Fibroblast of peridontal ligament (primary cell): ENCODE results near the gene SH3GLB2.
"Not testable (repeated sequence)": the region's sequence is repeated elsewhere in the genome, so short reads cannot be mapped to it uniquely, and the experiment has no call there.

ENCODE experiments used
- DNase-seq: peaks from one replicate; pipeline ENCODE4 v3.0.0-alpha.2; 2010; ENCODE audit errors: extremely low read depth

Gene SH3GLB2

DNA sequence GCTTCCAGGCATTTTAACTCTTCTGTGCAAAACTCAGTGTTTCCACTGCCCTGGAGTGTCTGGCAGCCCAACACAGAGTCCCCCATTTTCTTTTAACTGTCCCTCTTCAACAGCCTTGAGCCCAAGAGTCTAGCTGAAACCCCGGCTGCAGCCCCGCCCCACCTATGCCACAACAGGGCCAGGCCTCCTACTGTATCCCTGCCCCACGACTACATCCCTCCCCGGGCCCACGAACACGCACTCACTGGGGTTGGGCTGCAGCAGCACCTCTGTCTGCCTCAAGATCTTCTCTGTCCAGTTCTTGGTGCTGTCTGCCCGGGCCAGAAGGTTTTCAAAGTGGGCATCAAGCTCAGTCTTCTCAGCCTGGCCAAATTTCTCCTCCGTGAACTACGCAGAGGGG lies 6.1 kb downstream of the SH3GLB2 start:
- no peak for DNase-seq

DNA sequence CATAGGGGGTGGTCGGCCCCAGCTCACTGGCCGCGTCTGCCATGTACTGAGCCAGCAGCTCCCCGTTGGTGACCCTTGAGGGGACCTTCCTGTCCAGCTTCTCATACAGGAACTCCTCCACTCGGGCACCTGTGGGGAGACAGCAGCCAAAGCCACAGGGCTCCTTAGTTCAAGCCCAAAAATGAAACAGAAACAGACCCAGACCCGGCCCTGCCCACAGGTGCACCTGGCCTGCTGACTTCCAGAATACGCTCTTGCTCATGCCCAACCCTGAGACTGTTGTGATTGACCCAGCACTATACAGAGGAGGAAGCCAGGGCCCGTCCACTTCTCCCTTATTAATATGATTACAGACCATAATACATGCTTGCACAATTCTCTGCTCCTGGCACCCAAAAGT lies 7.0 kb downstream of the SH3GLB2 start:
- DNase-seq: no peak

DNA sequence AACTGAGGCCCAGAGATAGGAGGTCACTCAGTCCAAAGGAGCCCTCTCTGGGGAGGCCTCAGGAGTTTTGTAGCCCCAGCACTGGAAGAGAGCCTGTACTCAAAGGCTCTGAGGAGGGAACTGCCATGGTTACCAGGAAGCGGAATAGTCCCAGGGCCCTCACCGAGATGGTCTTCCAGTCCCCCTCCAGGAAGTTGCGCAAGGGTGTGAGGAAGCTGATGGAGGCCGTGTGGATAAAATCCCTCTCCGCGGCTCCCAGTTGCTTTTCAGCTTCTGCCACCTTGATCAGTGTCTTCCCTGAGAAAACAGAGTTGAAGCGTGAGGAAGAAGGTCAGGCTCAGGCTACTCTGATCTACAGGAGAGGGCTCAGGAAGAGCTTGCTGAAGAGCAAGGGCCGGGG lies 13.5 kb downstream of the SH3GLB2 start:
- no peak for DNase-seq

DNA sequence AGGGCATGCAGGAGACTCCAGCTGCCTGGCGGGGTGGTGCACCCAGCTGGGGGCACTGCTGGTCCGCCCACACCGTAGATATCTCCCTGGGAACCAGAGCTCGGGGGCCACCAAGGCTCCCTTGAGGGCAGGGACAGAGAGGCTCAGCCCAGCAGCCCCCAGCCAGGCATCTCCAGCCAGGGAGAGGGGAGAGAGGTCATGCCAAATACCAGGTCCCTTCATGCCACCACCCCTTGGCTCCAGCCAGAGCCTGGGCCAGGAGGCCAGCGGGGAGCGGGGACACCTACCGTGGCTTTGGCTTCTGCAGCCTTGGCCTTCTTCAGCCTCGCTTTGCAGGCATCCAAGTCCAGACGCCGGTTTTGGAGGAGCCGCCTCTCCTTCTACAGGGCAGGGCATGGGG lies 14.0 kb downstream of the SH3GLB2 start:
- no peak for DNase-seq

DNA sequence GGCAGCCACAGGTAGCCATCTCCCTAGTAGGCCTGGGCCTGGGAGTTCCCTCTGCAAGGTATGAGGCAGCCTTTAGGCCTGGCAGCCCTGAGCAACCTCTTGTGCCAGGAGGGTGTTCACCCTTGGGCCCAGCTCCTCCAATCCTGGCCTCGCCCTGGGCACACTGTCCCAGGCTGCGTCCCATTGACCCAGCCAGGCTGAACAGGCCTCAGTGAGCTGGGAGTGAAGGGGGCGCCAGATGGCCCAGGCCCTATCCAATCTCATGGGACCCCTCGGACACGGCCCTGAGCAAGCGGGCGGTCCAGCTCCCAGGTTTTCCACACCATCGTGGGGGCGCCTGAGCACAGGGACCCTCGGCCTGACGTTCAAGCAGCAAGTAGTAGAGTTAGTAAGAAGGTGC lies 14.5 kb downstream of the SH3GLB2 start:
- DNase-seq: no peak

DNA sequence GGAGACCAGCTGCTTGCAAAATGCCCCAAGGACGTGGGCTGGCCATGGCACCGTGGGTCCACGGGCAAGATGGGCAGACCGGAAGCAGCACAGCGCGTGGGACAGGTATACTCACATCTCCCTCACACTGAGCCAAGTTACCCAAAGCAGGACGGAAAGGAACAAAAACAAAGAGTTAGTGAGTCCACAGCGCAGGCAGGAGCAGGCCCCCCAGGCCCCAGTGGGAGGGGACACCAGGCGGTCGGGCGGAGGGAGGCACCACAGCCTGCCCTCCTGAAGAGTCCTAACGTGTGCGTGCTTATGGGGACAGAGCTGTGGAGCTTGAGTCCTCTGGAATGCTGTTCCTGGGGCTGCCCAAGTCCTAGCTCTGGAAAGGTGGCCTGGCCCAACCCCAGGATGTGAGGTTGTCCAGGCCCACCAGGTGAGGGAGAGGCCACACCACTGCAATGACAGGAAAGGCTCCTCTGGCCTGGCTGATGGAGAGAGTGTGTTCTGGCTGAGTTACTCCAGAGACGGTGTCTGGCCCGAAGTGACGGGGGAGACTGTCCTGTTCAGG lies 15.2 kb downstream of the SH3GLB2 start:
- no peak for DNase-seq

DNA sequence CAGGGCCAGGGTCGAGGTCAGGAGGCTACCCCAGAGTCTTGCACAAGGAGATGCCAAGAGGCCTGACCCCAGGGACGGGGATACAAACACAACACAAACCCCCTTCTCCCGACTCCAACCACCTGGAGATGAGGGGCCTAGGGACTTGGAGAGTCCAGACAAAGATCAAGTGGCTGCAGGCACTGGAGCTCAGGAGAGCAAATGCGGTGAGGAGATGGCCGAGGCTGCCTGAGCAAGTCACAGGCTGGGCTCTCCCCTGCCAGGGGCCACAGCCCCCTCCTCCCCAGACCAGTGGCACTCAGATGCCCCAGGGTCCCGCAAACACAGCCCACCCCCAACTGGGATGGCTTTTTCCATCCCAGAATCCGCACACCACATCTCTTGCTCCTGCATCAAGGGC lies 15.8 kb downstream of the SH3GLB2 start:
- DNase-seq: no peak

DNA sequence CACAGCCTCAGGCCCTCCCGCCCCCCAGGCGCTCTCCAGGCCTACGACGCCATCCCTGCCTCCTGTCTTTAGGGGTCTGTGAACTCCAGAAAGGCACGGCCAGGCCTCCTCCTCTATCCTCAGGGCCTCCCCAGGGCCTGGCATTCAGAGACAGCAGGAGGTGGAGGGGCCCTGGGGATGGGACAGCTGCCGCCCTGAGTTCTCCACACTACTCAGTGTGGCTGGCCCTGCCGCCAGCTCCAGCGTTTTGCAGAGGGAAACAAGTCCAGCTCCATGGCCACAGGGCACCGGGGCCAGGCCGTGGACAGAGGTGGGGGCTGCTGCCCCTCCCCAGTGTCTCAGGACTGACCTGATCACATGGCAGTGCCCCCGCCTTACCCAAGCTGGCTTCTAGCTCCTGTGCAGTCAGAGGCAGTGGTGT lies 16.4 kb downstream of the SH3GLB2 start:
- no peak for DNase-seq

DNA sequence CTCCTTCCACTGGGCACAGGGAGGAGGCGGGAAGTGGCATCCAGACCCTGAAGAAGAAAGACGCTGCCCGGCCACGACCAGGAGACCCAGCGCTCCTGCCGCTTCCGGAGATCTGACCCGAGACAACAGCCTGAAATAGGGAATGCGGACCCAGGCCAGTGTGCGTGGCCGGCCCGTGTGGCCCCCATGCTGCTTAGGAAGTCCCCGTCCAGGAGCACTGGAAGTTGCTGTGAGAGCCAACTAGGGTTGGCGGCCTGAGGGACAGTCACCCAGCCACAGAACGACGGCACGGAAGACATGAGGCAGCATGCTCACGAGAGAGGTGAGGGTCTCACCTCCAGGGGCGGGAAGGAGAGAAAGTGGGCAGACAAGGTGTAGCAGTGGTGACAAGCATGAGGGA lies 17.0 kb downstream of the SH3GLB2 start:
- no peak for DNase-seq

DNA sequence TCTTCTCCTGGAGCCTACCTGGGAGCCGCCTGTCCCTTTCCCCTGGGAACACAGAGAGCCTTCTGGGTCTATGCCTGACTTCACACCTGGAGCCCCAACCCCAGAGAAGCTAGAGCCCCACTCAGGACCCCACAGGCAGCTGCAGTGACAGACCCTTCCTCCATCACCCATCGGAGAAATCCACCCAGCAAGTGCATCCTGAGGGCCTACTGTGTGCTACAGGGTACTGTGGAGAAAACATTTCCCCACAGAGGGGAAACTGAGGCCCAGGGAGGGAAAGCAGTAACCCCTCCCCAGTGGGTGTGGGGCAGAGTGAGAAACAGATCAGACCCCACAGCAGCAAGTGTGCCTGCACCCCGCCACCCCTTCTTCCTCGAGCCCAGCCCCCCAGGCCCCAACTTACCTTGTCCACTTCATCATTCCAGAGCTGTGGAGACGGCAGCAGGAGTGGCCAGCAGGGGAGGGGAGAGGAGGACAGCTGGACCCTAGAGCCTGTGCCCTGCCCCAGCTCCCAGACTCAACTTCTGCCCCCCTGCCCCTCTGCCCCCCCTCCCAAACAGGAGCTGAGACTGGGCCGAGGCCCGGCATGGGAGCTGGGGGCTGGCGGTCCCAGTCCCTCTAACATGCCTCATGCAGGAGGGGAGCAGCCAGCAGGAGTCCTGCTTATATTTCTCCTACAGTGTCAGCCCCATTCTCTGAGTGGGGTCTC lies 17.7 kb downstream of the SH3GLB2 start:
- DNase-seq: no peak

DNA sequence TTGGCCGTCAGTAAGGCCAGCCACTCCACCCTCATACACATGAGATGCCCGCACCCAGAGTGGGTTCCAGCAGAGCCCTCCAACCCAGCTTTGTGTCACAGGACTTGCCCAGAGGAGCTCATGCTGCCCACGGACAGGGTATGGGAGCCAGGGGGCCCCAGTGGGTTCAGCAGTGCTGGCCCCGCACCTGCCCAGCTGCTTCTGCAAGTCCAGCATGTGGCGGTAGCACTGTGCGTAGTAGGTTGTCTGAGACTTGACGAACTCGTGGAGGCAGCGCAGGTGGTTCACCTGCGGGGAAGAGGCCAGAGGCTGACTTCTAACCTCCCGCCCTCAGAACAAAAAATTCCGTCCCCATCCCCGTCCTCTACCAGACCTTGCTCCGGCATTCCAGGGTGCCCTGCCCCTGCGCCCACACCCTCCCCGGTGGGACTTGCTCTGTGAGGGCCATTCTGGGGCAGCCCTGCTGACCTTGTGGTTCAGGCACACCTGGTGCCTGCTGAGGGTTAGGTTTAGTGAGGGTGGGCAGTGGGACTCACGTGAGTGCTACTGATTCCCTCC lies 18.5 kb downstream of the SH3GLB2 start:
- DNase-seq: no peak

DNA sequence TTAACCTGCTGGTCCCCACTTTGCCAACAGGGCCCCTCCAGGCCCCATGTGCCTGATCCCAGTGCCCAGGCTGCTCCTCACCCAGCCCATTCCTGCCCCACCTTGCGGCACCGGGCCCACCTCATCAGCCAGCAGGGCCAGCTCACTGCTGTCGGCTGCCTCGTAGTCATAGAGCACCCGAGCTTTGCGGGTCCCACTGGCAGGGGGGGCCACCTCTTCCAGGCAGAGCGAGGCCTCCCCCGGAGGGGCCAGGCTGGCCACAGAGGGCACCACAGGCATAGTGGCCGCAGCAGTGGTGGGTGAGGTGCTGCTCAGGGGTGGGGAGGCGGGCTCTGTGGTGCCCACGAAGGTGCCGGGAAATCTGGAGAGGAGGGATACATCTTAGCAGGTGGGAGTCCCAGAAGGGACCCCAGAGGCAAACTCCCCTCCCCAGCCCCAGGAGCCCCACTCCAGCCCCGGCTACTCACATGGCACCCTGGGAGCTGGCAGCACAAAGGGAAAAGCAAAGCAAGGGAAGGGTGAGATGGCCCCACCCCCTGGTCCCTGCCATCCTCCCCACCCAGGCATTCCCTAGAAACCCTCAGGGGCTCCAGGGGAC lies 19.0 kb downstream of the SH3GLB2 start:
- DNase-seq: no peak

DNA sequence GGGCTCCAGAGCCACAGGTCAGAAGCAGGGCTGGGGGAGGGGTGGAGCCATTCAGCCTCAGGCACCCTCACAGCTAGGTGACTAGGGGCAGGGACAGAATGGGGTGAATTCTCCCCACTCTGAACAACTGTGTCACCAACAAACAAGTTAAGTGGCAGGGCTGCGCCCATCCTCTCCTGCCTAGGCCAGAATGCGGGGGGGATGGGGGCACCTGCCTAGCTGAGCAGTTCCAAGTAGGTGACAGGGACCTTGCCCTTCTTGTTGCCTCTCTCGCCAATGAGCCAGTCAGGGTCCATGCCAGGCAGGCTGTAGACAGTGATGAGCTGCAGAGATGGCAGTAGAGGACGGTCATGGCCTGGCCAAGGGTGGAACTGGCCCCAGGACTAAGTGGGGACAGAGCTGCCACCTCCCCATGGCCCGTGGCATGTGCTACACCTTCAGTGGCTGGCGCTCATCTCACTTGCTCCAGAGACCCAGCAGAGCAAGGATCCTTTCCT lies 19.6 kb downstream of the SH3GLB2 start:
- no peak for DNase-seq

DNA sequence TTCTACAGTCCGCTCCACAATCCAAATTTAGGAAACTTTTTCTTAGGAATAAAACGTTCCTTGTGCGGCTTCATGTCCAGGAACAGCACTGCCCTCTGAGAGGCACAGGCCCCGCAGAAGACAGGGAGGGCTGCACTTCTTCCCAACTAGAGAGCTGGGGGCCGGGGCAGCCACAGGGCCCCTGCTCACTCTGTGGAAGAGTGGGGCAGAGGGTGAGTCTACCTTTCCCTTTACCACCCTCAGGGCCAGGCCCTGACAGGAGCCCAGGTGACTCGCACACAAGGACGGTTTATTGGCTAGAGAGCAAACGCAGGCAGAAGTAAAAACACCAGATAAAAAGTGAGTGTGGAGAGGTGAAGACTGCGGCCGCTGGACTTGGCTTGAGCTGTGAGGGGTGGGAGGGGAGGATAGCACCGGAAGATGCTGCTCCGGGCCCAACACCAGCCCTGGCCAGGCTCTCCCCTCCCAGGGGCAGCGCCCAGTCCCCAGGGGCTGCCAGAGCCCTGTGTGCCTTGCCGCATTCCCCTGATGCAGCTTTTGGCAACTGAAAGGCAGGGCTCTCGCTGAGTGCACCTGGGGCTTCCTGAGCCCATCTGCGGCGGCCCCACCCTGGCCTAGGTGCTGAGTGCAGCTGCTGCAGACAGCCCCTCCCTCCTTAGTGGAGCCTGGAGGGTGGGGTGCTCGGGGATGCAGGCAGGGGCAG lies 20.2 kb downstream of the SH3GLB2 start:
- no peak for DNase-seq

DNA sequence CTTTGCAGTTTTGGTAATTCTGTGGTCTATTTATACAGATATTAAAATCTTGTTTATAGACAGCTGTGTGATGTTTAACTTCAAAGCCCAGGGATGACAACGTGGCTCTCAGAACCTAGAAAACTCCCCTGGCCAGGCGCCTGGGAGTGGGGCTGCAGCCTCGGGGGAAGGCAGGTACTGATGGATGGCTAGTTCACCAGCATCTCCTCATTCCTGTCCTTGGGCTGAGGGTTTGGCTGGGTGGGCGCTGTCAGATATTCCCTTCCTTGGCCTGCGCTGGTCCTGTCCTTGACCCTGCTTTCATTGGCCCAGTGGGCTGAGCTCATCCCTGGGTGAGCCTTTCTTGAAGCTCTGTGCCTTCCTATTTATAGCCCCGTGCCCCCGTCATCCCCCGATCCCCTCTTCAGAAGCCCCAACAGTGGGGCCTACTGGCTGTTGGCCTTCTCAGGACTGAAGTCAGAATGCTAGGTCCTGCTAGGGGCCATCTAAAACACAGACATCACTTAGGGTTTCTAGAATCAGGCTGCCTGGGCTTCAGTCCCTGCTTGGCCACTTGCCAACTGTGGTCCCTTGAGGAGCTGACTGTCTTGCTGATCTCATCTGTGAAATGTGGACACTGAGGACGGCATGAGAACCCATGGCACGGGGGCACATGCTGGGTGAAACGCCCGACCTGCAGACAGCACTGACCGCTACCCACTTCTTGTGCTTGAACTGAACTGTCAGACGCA lies 20.9 kb downstream of the SH3GLB2 start:
- DNase-seq: peak; percentile 19

DNA sequence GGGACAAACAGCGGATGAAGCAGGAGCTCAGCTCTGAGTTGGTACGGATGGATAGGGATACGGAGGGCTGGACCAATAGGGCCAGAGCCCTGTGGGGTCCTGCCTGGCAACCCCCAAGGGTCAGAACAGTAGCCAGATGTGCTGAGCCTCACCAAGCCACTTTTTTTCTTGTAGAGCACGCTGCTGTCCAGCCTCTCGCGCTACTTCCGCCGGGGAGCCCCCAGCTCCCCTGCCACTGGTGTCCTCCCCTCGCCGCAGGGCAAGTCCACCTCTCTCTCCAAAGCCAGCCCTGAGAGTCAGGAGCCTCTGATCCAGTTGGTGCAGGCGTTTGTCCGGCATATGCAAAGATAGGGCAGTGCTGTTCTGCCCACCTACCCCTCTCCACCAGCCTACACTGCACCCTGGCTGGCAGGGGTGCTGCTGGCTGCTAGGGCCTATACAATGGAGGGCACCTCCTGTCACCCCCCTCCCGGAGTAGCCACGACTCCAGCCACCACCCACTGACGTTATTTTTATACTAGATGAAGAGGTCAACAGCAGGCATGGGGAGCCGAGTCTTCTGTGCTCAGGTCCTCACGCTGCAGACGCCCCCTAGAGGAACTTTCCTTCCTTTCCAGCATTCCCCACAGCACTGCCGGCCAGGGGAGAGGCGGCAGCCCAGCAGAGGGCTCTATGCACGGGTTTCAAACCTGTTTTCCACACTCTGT lies 21.6 kb downstream of the SH3GLB2 start:
- DNase-seq: peak; percentile 74

DNA sequence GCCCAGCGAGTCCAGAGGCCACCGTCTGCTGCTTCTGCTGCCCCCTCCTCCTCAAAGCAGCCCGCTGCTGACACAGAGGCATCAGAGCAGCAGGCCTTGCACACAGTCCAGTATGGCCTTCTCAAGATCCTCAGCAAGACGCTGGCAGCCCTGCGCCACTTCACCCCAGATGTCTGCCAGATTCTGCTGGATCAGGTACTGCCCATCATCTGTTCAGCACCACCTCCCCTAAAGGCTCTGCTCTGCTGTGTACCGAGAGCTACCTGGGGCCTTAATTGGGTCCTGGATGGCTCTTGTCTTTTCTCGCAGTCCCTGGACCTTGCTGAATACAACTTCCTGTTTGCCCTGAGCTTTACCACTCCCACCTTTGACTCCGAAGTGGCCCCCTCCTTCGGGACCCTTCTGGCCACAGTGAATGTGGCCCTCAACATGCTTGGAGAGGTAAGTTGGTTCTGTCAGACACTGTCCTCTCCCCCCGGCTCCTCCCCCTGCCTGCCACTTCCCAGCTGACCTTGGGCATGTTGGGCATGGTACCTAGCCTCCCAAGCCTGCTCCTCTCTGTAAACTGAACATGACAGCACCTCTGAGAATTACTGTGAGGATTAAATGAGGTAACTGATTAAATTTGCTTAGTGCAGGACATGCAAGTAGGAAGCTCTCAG lies 22.7 kb downstream of the SH3GLB2 start:
- DNase-seq: no peak

DNA sequence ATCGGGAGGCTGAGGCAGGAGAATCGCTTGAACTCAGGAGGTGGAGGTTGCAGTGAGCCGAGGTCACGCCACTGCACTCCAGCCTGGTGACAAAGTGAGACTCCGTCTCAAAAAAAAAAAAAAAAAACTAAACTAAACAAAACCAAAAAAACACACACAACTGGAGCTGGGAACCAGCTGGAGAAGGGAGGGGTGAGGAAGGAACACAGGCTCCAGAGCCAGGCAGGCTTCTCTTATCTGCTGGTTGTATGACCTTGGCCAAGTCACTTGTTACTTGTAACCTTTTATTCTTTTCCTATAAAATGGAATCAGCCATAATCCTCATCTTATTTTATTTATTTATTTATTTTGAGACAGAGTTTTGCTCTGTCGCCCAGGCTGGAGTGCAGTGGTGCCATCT lies 24.0 kb downstream of the SH3GLB2 start:
- not testable (repeated sequence) for DNase-seq

DNA sequence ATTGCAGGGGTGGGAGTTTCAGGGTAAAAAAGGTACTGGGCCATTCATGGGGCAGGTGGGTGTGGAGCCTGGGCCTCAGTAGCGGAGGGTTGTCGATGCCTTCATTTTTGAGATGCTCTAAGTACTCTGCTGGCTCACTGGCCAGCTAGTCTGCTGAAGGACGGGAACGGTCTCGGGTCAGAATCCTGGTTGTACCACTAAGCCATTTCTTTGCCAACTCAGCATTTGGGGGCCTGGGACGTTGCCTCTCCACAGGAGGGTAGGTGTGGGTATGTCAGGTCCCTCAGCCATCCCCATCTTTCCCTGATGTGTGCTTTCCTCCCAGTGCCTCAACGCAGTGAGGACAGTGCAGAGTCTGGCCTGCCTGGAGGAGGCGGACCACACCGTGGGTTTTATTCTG lies 25.1 kb downstream of the SH3GLB2 start:
- DNase-seq: no peak

DNA sequence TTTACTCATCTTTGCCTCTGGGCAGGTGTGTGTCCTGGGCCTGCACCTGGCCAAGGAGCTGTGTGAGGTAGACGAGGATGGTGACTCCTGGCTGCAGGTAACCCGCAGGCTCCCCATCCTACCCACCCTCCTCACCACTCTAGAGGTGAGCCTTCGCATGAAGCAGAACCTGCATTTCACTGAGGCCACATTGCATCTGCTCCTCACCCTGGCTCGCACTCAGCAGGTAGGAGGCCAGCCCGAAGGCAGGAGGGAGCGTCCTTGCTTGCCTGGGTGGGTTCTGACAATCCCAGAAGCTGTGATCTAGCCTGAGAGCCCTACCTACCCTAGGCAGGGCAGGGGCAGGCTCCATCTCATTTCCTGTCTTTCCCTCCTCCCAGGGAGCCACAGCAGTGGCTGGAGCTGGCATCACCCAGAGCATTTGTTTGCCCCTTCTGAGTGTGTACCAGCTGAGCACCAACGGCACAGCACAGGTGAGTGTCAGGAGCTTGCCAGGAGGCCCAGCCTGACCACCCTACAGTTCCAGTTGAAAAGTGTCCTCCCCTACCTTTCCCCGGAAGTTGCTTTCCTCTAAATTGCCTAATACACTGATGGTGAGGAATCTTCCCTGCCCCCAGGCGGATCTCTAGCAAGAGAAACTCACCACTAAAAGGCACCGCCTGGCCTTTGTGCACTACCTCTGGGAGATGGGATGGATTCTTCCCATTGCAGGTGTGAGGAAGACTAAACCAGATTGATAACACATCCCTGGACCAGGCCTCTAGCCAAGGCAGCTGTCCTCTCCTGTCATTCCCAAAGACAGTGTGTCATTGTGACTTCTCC lies 26.4 kb downstream of the SH3GLB2 start:
- no peak for DNase-seq
